PFSK-1 (cell line): ENCODE data around the gene RHOH.

Source experiments
- FOXP2 ChIP-seq: optimal IDR thresholded peaks from 2 replicates; pipeline ENCODE3; 2011; ENCODE audit warnings: borderline replicate concordance, control low read depth, inconsistent platforms; ENCODE audit not compliant: insufficient read depth; ENCODE audit errors: extremely low read length, extremely low read depth
- POLR2AphosphoS5 ChIP-seq: IDR thresholded peaks from 2 replicates; pipeline ENCODE4 v1.6.1; 2012; ENCODE audit warnings: low read depth, mild to moderate bottlenecking, control low read depth, low read length, moderate library complexity
- SIN3A ChIP-seq: IDR thresholded peaks from 2 replicates; pipeline ENCODE4 v1.6.1; 2012; ENCODE audit warnings: mild to moderate bottlenecking, low read length, moderate library complexity, borderline replicate concordance; ENCODE audit not compliant: insufficient read depth
- TAF1 ChIP-seq: IDR thresholded peaks from 2 replicates; pipeline ENCODE4 v1.6.1; 2012; ENCODE audit warnings: low read length, control low read depth, borderline replicate concordance; ENCODE audit not compliant: insufficient read depth
- TF ChIP-seq, protein P1 (sequence below), 2 experiments: IDR thresholded peaks; 2 replicates each; pipeline versions ENCODE4 v1.6.1 to v1.8.0; 2011 to 2012; ENCODE audit warnings: low read depth in 2 of 2, low read length in 2 of 2, control low read depth in 1 of 2, inconsistent platforms in 1 of 2, mild to moderate bottlenecking in 1 of 2, moderate library complexity in 1 of 2; ENCODE audit not compliant: insufficient read depth in 1 of 2

Gene RHOH

DNA sequence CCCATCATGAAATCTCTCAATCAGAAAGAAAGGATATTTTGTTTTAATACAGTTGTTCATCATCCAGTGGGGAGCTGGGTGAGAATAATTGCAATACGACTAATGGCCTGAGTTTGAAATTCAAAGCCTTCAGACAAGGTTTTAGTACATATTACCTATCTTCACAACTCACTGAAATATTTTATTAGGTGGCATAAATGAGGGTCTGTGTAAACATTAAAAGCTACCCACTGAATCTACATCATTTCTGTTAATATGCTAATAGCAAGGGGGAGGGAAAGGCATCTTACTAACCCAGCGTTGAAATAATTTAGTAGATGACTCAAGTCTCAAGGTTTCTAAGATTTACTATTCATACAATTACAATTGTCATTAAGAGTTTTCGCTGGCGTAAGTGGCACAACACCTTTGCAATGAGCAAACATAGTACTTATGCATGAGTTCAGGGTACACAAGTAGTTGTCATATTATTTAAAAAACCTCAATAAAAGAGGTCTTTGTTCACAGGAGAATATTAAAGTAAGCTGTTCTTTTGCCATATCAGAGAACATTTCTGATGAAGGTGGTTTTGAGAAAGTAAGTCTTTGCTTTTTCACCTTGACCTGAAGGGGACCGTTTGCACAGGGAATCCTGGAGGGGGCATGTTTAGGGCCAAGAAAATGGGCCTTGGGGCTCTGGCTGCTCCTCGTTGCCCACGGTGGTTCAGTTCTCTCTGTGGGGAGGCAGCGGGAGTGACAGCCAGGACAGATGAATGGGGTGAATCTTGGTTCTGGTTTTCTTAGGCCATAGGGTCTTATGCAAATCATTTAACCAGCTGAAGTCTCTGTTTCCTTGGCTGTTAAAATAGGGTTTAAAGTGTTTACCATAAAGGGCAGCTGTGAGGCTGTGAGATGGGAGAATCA lies 4.5 kb upstream of the RHOH start:
- TF ChIP-seq, protein P1, sequence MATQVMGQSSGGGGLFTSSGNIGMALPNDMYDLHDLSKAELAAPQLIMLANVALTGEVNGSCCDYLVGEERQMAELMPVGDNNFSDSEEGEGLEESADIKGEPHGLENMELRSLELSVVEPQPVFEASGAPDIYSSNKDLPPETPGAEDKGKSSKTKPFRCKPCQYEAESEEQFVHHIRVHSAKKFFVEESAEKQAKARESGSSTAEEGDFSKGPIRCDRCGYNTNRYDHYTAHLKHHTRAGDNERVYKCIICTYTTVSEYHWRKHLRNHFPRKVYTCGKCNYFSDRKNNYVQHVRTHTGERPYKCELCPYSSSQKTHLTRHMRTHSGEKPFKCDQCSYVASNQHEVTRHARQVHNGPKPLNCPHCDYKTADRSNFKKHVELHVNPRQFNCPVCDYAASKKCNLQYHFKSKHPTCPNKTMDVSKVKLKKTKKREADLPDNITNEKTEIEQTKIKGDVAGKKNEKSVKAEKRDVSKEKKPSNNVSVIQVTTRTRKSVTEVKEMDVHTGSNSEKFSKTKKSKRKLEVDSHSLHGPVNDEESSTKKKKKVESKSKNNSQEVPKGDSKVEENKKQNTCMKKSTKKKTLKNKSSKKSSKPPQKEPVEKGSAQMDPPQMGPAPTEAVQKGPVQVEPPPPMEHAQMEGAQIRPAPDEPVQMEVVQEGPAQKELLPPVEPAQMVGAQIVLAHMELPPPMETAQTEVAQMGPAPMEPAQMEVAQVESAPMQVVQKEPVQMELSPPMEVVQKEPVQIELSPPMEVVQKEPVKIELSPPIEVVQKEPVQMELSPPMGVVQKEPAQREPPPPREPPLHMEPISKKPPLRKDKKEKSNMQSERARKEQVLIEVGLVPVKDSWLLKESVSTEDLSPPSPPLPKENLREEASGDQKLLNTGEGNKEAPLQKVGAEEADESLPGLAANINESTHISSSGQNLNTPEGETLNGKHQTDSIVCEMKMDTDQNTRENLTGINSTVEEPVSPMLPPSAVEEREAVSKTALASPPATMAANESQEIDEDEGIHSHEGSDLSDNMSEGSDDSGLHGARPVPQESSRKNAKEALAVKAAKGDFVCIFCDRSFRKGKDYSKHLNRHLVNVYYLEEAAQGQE (IDR thresholded peaks at IDR 0.05; ENCODE audit: insufficient read depth in 1 of 2, low read depth in 2 of 2, low read length in 2 of 2): no peak
- no peak for TF ChIP-seq SIN3A
- TF ChIP-seq FOXP2: no peak
- no peak for TF ChIP-seq TAF1
- TF ChIP-seq POLR2AphosphoS5: no peak

DNA sequence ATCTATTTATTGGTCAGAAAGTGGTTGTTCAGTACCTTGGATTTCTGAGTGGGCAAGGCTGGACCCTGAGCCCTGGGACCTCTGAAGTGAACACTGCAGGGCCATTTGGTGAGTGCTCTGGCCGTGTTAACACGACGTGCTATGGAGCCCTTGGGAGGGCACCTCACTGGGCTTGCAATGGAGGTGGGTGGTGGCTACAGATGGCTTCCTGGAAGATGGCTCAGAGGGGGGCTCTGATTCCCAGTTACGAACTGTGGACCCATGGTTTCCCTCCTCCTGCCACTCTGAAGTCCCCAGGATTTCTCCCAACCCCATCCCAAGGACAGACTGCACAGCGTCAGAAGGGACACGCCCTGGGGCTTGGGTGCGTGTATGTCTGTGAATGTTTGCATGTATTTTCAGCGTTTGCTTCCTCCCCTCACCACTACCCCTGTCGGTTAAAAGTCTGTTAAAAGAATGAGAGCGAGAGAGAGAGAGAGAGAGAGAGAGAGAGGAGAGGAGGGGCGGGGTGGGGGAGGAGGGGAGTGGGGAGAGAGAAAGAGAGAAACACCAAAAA lies 3.7 kb upstream of the RHOH start:
- TF ChIP-seq SIN3A (no peak), POLR2AphosphoS5 (no peak), TAF1 (no peak), FOXP2 (no peak)

DNA sequence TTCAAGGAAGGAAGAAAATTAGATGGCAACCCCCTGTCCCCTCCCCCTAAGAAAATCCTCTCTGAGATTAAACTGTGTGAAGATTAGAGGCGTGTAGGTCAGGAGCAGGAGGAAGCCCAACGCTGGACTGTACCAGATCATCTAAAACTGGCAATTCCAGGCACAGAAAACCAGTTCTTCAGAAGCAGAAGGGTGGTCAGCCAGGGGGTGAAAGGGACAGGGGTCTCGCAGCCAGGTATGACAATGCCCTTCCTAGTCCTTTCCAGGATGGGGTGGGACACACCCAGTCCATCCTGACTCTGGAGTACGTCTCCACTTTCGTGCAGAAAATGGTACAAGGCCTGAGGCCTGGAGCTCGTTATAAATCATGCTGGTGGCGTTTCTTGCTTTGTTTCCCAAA lies 3.3 kb upstream of the RHOH start:
- TF ChIP-seq, protein P1 (IDR thresholded peaks at IDR 0.05; ENCODE audit: insufficient read depth in 1 of 2, low read depth in 2 of 2, low read length in 2 of 2): no peak
- TF ChIP-seq POLR2AphosphoS5 (no peak), SIN3A (no peak), FOXP2 (no peak), TAF1 (no peak)

DNA sequence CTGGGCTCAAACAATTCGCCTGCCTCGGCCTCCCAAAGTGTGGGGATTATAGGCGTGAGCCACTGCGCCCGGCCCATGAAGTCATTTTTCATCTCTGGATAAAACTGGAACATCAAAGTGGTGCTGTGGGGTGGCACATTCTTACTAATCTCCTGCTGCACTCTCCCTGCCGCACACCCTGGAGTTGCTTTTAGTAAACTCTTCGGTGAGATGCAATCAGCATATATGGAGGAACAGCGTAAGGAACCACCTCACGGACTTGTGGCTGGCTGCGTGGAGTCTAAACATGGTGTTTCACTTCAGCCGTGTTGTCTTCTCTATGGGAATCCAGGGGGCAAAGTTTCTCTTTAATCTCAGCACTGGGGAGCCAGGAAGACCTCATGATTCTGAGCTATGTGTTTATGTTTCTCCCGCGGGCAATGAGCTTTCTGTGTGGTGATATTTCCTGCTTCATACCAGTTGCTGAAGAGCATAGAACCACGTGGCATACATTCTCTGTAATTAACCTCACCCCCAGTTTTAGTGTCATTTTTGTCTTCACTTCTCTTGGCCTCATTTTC lies 2.1 kb upstream of the RHOH start:
- TF ChIP-seq SIN3A: no peak
- TF ChIP-seq TAF1: no peak
- TF ChIP-seq POLR2AphosphoS5: no peak
- TF ChIP-seq FOXP2: no peak
- TF ChIP-seq, protein P1 (IDR thresholded peaks at IDR 0.05; ENCODE audit: insufficient read depth in 1 of 2, low read depth in 2 of 2, low read length in 2 of 2): no peak

DNA sequence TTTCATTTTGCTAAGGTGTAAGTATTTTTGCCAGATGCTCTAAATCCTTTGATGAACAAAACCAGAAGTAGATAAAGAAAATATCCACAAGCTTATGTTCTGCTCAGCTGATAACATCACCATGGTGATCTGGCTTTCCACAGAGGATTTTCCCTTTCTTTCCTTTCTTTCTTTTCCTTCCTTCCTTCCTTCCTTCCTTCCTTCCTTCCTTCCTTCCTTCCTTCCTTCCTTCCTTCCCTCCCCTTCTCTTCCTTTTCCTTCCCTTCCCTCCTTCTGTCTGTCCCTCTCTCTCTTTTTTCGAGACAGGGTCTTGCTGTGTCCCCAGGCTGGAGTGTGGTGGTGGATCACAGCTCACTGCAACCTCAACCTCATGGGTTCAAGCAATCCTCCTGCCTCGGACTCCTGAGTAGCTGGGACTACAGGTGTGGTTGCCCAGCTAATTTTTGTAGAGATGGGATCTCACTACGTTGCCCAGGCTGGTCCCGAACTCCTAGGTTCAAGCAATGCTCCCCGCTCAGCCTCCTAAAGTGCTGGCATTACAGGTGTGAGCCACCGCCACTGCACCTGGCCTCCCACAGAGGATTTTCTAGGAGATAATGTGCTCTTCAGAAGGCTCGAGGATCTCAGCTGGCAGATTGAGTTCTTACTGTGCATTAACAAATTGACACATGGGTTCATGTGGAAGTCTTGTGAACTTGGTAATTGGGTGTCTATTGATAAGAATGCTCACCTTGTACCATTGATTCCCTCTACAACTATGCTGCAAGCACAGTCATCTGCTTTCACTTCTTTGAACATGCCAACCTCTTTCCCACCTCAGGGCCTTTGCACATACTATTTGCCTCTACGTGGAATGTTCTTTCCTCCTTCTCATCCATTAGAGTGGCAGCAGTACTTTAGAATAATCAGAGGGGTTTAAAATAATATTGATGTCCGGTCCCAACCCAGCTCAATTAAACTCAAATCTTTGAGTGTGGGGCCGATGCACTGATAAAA lies 1.4 kb upstream of the RHOH start:
- TF ChIP-seq, protein P1 (IDR thresholded peaks at IDR 0.05; ENCODE audit: insufficient read depth in 1 of 2, low read depth in 2 of 2, low read length in 2 of 2): no peak
- no peak for TF ChIP-seq TAF1
- no peak for TF ChIP-seq POLR2AphosphoS5
- no peak for TF ChIP-seq SIN3A
- no peak for TF ChIP-seq FOXP2
